Loucy (cell line): ENCODE measurements around the gene WNT2B.

Experiments
- EZH2phosphoT487 ChIP-seq: fragments of 200-600 bp; IDR thresholded peaks from 2 replicates; pipeline ENCODE4 v1.6.1; 2018; ENCODE audit warnings: antibody characterized with exemption, mild to moderate bottlenecking, moderate library complexity, borderline replicate concordance
- TF ChIP-seq, protein P1 (sequence below): fragments of 200-600 bp; sonication (generic); conservative IDR thresholded peaks from 2 replicates; pipeline ENCODE4 v1.5.1; 2014; ENCODE audit warnings: mild to moderate bottlenecking, antibody characterized with exemption, low read length

DNA sequence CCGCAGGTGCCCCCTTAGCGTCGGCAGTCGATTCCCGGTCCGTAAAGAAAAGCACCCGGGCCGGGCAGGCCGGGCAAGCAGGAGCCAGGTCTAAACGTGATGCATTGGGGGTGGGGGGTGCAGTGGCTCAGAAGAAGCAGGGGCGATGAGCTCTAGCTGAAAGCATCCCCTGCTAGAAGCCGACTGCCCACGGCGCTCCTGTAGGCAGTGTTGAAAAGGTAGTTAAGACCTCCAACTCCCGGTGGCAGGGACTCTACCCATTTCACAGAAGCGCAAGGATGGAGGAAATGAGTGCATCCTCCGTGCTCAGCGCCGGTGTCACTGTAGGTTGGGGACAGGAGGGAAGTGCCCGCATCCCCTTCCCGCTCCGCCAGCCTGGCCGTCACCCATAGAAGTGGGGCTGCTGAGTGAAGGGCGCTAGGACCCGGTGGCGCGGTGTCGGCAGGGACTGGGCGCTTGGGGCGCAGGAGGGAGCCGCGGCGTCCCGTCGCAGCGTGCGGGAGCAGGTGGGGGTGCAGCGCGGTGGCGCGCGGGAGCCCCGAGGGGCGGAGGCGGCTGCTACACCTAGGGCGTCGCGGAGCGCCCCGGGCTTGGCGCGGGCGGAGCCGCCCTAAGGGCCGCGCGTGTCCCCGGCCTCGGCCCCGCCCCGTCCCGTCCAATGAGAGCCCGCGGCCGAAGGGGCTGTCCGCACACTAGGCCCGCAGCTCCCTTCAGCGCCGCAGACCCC, at the start of gene WNT2B:
- TF ChIP-seq, protein P1, sequence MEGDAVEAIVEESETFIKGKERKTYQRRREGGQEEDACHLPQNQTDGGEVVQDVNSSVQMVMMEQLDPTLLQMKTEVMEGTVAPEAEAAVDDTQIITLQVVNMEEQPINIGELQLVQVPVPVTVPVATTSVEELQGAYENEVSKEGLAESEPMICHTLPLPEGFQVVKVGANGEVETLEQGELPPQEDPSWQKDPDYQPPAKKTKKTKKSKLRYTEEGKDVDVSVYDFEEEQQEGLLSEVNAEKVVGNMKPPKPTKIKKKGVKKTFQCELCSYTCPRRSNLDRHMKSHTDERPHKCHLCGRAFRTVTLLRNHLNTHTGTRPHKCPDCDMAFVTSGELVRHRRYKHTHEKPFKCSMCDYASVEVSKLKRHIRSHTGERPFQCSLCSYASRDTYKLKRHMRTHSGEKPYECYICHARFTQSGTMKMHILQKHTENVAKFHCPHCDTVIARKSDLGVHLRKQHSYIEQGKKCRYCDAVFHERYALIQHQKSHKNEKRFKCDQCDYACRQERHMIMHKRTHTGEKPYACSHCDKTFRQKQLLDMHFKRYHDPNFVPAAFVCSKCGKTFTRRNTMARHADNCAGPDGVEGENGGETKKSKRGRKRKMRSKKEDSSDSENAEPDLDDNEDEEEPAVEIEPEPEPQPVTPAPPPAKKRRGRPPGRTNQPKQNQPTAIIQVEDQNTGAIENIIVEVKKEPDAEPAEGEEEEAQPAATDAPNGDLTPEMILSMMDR = no peak
- no peak for TF ChIP-seq EZH2phosphoT487
